Liver (tissue), 9 donors: ENCODE measurements around the gene ORC3. TPM values are rescaled to one million over a fixed set of nuclear protein-coding genes. Genes with fewer than 3 reads are reported as not detected.

ENCODE experiments used
- DNase-seq: peaks from one replicate; pipeline ENCODE4 v3.0.0-alpha.2; 2017; ENCODE audit warnings: low spot score
- H3K27ac ChIP-seq, 2 donors: one replicate each; pipeline ENCODE4 v1.7.0; 2013; ENCODE audit warnings: inconsistent platforms in 2 of 2, low read length in 2 of 2, control low read depth in 1 of 2, low read depth in 1 of 2, mild to moderate bottlenecking in 1 of 2
- H3K27me3 ChIP-seq, 4 donors: one replicate each; pipeline versions ENCODE4 v1.6.1 to v1.7.0; 2013; ENCODE audit warnings: low read length in 3 of 4, inconsistent platforms in 1 of 4, mild to moderate bottlenecking in 1 of 4, moderate library complexity in 1 of 4; ENCODE audit not compliant: control insufficient read depth in 4 of 4, insufficient read depth in 4 of 4
- H3K36me3 ChIP-seq, 4 donors: one replicate each; pipeline versions ENCODE4 v1.6.1 to v1.7.0; 2013; ENCODE audit warnings: low read length in 3 of 4, mild to moderate bottlenecking in 3 of 4, low read depth in 1 of 4, moderate library complexity in 1 of 4; ENCODE audit not compliant: control insufficient read depth in 4 of 4, insufficient read depth in 3 of 4
- H3K4me1 ChIP-seq, 4 donors: one replicate each; pipeline versions ENCODE4 v1.6.1 to v1.7.0; 2013; ENCODE audit warnings: low read length in 3 of 4, mild to moderate bottlenecking in 3 of 4, moderate library complexity in 1 of 4; ENCODE audit not compliant: control insufficient read depth in 4 of 4, insufficient read depth in 4 of 4
- H3K4me3 ChIP-seq, 3 donors: one replicate each; pipeline versions ENCODE4 v1.6.1 to v1.7.0; 2013; ENCODE audit warnings: low read length in 3 of 3, control low read depth in 1 of 3, low read depth in 1 of 3, mild to moderate bottlenecking in 1 of 3
- H3K9ac ChIP-seq, 2 donors: one replicate each; pipeline ENCODE4 v1.7.0; 2013; ENCODE audit warnings: low read length in 2 of 2, mild to moderate bottlenecking in 2 of 2, moderate library complexity in 2 of 2, control low read depth in 1 of 2, low read depth in 1 of 2
- H3K9me3 ChIP-seq, 4 donors: one replicate each; pipeline versions ENCODE4 v1.6.1 to v1.7.0; 2013; ENCODE audit warnings: low read length in 3 of 4; ENCODE audit not compliant: control insufficient read depth in 4 of 4
- ATF3 ChIP-seq: IDR thresholded peaks from 2 replicates; pipeline ENCODE4 v1.6.1; 2016; ENCODE audit warnings: antibody characterized with exemption
- CTCF ChIP-seq: fragments of 150-350 bp; IDR thresholded peaks from 2 replicates; pipeline ENCODE4 v1.5.1; 2017; ENCODE audit warnings: improper control_type of control experiment, low read depth, low read length; ENCODE audit not compliant: missing input control
- FOXA1 ChIP-seq: IDR thresholded peaks from 2 replicates; pipeline ENCODE4 v1.6.1; 2016; ENCODE audit warnings: antibody characterized with exemption
- FOXA2 ChIP-seq: IDR thresholded peaks from 2 replicates; pipeline ENCODE4 v1.6.1; 2016; ENCODE audit warnings: antibody characterized with exemption
- GABPA ChIP-seq, 2 donors: IDR thresholded peaks in 1 of 2; conservative IDR thresholded peaks in 1 of 2; 2 replicates each; pipeline ENCODE4 v1.6.1; 2016; ENCODE audit warnings: antibody characterized with exemption in 2 of 2, mild to moderate bottlenecking in 1 of 2, moderate library complexity in 1 of 2
- HNF4A ChIP-seq, 2 donors: conservative IDR thresholded peaks; 2 replicates each; pipeline ENCODE4 v1.6.1; 2016; ENCODE audit warnings: antibody characterized with exemption in 2 of 2, mild to moderate bottlenecking in 2 of 2
- HNF4G ChIP-seq: IDR thresholded peaks from 2 replicates; pipeline ENCODE4 v1.6.1; 2016; ENCODE audit warnings: antibody characterized with exemption
- JUND ChIP-seq, 2 donors: IDR thresholded peaks; 2 replicates each; pipeline ENCODE4 v1.6.1; 2016; ENCODE audit warnings: antibody characterized with exemption in 2 of 2
- MAX ChIP-seq: IDR thresholded peaks from 2 replicates; pipeline ENCODE4 v1.6.1; 2016; ENCODE audit warnings: antibody characterized with exemption
- NR2F2 ChIP-seq: IDR thresholded peaks from 2 replicates; pipeline ENCODE4 v1.6.1; 2016; ENCODE audit warnings: antibody characterized with exemption
- RAD21 ChIP-seq, 2 donors: IDR thresholded peaks; 2 replicates each; pipeline ENCODE4 v1.6.1; 2016; ENCODE audit warnings: antibody characterized with exemption in 2 of 2, mild to moderate bottlenecking in 2 of 2
- REST ChIP-seq: IDR thresholded peaks from 2 replicates; pipeline ENCODE4 v1.6.1; 2016; ENCODE audit warnings: antibody characterized with exemption, mild to moderate bottlenecking
- RXRA ChIP-seq, 2 donors: IDR thresholded peaks; 2 replicates each; pipeline ENCODE4 v1.6.1; 2017 to 2018; ENCODE audit warnings: antibody characterized with exemption in 2 of 2, mild to moderate bottlenecking in 1 of 2
- SP1 ChIP-seq: IDR thresholded peaks from 2 replicates; pipeline ENCODE4 v1.6.1; 2018; ENCODE audit warnings: antibody characterized with exemption, mild to moderate bottlenecking
- TAF1 ChIP-seq: conservative IDR thresholded peaks from 2 replicates; pipeline ENCODE4 v1.6.1; 2016; ENCODE audit warnings: antibody characterized with exemption, mild to moderate bottlenecking
- YY1 ChIP-seq: IDR thresholded peaks from 2 replicates; pipeline ENCODE4 v1.6.1; 2016; ENCODE audit warnings: antibody characterized with exemption, mild to moderate bottlenecking
- ZBTB33 ChIP-seq: IDR thresholded peaks from 2 replicates; pipeline ENCODE4 v1.6.1; 2016; ENCODE audit warnings: antibody characterized with exemption
- WGBS: extraction: QIAGEN DNeasy Blood & Tissue Kit; methylation state at CpG from one replicate; pipeline ENCODE4 v1.1.7; 2013; 5-methylcytosine and 5-hydroxymethylcytosine counted together
- polyA plus RNA-seq, 2 donors: library from polyadenylated mRNA; stranded (reverse) in 1 of 2; unstranded in 1 of 2; fragments of 200-250 nt in 1 of 2; fragments of >200 nt in 1 of 2; fragmentation: Nextera tagmentation in 1 of 2; extraction: Ambion mirVana in 1 of 2; gene quantifications; one replicate each; pipeline versions ENCODE4 v1.2.1 to v1.2.3, GENCODE V29; 2013 to 2015
- total RNA-seq, 2 donors: library from RNA; depleted of rRNA; stranded (reverse); fragments of >200 nt; gene quantifications; one replicate each; pipeline ENCODE4 v1.2.3, GENCODE V29; 2014
- donor health status: healthy.
- donor health status: healthy.
- donor health status: healthy.
- donor health status: healthy.
- donor health status: healthy.

Gene ORC3
- total and polyA plus RNA-seq, 4 donors = 5.2 to 14.5 (median 10.5) TPM

GRCh38 chr6:87561017-87561416, 28.9 kb upstream of the ORC3 start (continued):
- TF ChIP-seq CTCF (no peak), GABPA (IDR thresholded peaks at IDR 0.05 in 1 of 2, conservative IDR thresholded peaks at IDR 0.05 in 1 of 2) (no peak), NR2F2 (no peak)

GRCh38 chr6:87572021-87572420, 17.9 kb upstream of the ORC3 start:
- DNase-seq = no peak
- TF ChIP-seq MAX (no peak), RAD21 (IDR thresholded peaks at IDR 0.05) (no peak), RXRA (IDR thresholded peaks at IDR 0.05) (no peak), ZBTB33 (no peak), HNF4G (no peak), CTCF (no peak), SP1 (no peak), YY1 (no peak), JUND (IDR thresholded peaks at IDR 0.05) (no peak), GABPA (IDR thresholded peaks at IDR 0.05 in 1 of 2, conservative IDR thresholded peaks at IDR 0.05 in 1 of 2) (no peak), FOXA2 (no peak), ATF3 (no peak), FOXA1 (no peak), TAF1 (no peak), HNF4A (conservative IDR thresholded peaks at IDR 0.05) (no peak), REST (no peak)
- 65% methylated on average over 4 of the region's 4 CpGs for WGBS

More at GRCh38 chr6:87572021-87572420, 17.9 kb upstream of the ORC3 start:
- H3K27me3 ChIP-seq = no peaks in the 10 kb centered on the region
- no peak overlapping the region for H3K4me3 ChIP-seq
- no peak overlapping the region for H3K27ac ChIP-seq
- H3K9ac ChIP-seq = no peak overlapping the region
- H3K4me1 ChIP-seq = peaks cover 0 to 5% (median 2%) of the 10 kb centered on the region in 4 donors
- no peaks in the 10 kb centered on the region for H3K9me3 ChIP-seq
- peaks cover 0 to 4% (median 3%) of the 10 kb centered on the region in 4 donors for H3K36me3 ChIP-seq
